GM15510 (cell line): ENCODE data around the gene ANKLE2.

Source experiments
- POLR2A ChIP-seq: IDR thresholded peaks from 3 replicates; pipeline ENCODE4 v1.6.1; 2011; ENCODE audit warnings: borderline replicate concordance; ENCODE audit not compliant: insufficient read length; ENCODE audit errors: extremely low read depth

Gene ANKLE2

GRCh38 chr12:132687211-132688164 lies 74.1 kb downstream of the ANKLE2 start, which contains the start of the genes POLE and PXMP2:
Gene POLE, minus strand, starts transcription at chr12:132687342. Its CDS starts 27 bp downstream, at chr12:132687315.
Gene PXMP2, plus strand, starts transcription at chr12:132687587. Its CDS starts 84 bp downstream, at chr12:132687671.
- peak; percentile 79 for TF ChIP-seq POLR2A

- TF ChIP-seq POLR2A = no peak
Measured at GRCh38 chr12:132686825-132687210, 74.8 kb downstream of the ANKLE2 start.

GRCh38 chr12:132685400-132685799 lies 76.2 kb downstream of the ANKLE2 start:
- no peak for TF ChIP-seq POLR2A

- TF ChIP-seq POLR2A = no peak
Measured at GRCh38 chr12:132677492-132677891, 84.1 kb downstream of the ANKLE2 start.

GRCh38 chr12:132675757-132676432 lies 85.7 kb downstream of the ANKLE2 start:
- TF ChIP-seq POLR2A = no peak
